Effector CD4-positive, alpha-beta T cell (primary cell): ENCODE results near the gene MYO10.
"Not testable (repeated sequence)": the region's sequence is repeated elsewhere in the genome, so short reads cannot be mapped to it uniquely, and the experiment has no call there.

ENCODE experiments used
- DNase-seq: peaks from one replicate; pipeline ENCODE4 v3.0.0-alpha.2; 2020

The MYO10 gene

DNA sequence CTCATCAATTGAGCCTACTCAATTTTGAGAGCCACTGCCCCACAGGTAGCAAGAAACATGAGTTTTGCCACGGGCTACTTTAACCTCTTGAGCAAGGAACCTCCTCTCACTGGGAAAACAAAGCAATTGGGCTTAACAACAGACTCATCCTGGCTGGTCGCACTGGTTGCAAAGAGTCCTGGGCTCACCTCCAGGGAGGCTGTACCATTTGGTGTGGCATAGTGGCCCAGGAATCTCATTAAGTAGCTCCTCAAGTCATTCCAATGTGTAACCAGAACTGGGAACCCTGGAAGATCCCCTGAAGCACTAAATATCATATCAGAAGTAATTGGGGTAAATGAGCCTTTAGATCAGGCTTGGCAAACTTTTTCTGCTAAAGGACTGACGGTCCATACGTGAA, 78.5 kb downstream of the MYO10 start:
- DNase-seq = no peak

DNA sequence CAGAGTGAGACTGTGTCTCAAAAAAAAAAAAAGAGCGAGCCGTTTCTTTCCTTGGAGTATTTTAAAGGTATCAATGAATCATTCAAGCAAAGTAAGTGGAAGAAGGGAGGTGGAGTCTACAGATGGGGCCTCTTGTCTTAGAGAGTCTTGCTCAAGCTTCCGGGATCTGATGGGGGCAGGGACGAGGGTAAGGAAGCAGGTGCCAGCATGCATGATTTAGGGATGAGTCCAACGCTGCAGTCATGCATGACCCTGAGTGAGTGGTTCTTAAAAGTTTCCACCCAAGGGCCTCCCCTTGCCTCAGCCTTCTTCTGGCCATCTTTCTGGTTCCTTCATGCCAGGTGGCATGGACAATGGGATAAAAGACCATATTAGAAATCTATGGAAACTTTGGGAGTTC, 79.6 kb downstream of the MYO10 start:
- no peak for DNase-seq

GRCh38 chr5:16855898-16856297, 80.2 kb downstream of the MYO10 start:
- no peak for DNase-seq

DNA sequence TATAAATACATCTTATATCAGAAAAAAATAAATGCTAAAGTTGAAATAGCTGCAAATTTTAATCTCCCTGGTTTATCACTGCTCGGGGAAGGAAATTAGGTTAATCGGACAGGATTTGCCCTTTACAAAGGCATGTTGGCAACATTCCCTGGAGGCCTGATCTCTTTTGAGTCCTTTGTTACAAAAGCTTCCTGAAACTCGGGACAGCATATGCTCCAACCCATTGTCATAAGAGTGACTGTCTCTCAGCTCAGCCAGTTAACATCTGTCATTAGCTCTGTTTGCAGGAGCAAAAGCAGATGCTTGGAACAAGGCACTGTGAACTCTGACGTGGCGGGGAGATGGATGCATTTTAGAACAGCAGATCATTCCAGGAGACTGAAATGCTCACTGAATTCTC, 80.6 kb downstream of the MYO10 start:
- DNase-seq = no peak

- DNase-seq = no peak
Measured at GRCh38 chr5:16854351-16854750, 81.7 kb downstream of the MYO10 start.

- no peak for DNase-seq
Measured at GRCh38 chr5:16853518-16853917, 82.6 kb downstream of the MYO10 start.

DNA sequence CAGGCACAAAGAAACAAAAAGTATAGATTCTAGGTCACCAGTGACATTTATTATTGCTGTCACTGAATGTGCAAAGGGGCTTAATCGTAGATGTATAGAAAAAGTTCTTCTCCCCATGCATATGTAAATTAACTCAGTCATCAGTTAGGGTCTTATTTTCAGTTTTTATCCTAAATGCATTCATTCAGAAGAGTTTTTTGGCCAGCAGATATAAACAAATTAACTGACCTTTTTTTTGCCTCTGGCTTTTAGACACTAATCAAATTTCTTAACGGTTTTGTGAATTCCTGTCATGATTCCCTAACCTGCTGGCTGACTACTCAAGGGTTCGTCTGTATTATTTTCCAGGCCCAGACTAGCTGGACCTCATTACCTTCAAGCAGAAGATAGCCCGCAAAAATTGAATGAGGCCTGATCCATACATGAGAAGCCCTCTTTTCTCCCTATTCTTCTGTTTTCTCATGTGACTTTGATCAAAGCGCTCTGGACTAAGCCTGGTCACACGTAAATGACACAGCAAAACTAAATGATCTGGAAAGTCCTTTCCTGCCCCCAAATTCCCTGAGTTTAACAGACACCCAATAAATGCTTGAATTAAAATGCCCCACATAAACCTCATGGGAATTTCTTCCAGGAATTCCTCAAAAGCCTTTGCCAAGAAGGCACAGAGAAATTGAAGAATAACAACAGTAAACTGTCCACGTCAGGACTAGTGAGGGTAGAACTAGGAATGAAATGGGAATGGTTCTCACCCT, 83.7 kb downstream of the MYO10 start:
- no peak for DNase-seq

- no peak for DNase-seq
Measured at GRCh38 chr5:16849775-16850174, 86.3 kb downstream of the MYO10 start.

DNA sequence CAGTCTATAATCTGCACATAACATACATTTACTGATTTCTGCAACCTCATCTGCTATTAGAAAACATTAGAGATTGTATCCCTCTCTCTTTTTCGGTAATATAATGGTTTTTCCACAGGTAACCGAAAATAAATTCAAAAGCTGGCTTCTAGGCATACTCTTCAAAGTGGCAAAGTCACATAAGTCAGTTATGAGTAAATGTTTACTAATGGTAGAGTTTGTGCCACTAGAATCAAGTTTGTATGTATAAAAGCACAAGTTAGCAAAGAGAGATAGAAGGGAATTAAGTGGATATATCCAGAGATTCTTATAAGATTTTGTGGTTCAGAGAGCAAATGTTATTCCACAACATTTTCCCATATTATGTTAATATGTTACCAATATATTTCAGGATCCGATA, 86.9 kb downstream of the MYO10 start:
- no peak for DNase-seq

DNA sequence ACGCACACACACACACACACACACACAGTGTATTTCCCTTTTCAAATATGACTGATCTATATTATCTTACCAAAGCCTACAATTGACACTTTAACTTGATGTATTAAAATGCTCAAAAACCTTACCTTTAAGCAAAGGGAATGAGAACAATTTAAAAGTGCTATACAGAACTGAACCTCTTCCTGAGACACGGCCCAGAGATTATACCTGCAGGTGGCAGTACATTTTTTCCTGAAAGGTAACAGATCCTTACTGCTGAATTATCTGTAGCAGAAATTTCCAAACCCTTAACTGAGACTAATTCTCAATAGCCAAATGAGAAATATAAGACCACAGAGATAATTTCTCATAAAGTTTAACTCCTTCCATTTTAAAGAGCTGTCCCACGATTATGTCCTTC, 91.1 kb downstream of the MYO10 start:
- DNase-seq = no peak

DNA sequence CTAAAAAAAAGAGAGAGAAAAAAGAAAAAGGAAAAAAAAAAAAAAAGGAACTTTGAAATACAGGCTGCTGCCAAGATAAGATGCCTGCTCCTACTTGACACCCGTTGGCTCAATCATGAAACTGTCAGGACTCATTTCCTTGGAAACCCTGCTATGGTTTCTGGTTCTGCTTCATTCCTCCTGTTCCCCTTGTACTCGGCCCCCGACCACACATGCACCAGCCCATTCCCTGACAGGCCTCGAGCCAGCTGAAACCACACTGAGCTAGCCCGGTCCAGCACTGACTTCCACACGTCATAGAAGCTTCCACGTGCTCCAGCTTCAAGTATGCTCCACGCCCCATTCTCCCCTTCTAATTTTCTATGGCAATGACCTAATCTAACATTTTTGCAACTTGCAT, 93.2 kb downstream of the MYO10 start:
- DNase-seq = no peak

DNA sequence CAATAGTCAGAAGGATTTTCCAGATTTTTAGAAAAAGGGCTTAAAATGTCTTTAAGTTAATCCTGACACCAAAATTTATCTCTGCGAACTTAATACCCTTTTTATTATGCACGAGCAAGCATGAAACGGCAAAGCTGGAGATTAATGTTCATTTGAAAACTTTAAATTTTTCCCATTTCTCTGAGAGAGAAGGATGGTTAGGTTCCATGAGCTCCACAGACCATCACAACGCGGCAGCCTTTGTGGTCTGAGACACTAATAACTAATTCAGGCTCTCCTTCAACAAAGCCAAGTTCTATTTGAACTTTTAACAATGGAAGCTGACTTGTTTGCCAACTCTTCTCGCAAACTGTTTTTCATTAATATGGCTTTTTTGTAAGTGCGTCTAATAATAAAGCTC, 94.7 kb downstream of the MYO10 start:
- DNase-seq = no peak

- DNase-seq = no peak
Measured at GRCh38 chr5:16837305-16837704, 98.8 kb downstream of the MYO10 start.

DNA sequence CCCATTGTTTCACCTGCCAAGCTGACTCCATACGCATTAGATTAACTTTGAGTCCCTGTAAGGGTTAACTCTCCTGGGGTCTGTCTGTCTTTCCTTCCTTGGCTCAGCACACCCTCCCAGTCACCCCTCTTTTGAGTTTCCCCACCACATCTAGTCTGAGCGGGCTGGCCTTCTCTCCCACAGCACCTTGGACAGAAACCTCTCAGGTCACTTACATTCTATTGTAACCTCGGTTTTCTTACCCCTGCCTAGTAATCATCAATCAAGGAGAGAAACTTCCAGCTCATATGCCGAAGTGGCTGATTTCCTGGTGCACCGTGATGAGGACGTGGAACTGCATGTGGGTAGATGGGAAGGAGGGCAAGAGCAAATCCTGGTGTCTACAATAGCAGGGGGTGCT, 102.1 kb downstream of the MYO10 start:
- DNase-seq = no peak

DNA sequence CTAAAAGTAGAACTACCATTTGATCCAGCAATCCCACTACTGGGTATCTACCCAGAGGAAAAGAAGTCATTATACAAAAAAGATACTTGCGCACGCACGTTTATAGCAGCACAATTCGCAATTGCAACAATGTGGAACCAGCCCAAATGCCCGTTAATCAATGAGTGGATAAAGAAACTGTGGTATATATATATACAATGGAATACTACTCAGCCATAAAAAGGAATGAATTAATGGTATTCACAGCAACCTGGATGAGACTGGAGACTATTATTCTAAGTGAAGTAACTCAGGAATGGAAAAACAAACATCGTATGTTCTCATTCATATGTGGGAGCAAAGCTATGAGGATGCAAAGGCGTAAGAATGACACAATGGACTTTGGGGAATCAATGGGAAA, 104.8 kb downstream of the MYO10 start:
- DNase-seq = not testable (repeated sequence)

DNA sequence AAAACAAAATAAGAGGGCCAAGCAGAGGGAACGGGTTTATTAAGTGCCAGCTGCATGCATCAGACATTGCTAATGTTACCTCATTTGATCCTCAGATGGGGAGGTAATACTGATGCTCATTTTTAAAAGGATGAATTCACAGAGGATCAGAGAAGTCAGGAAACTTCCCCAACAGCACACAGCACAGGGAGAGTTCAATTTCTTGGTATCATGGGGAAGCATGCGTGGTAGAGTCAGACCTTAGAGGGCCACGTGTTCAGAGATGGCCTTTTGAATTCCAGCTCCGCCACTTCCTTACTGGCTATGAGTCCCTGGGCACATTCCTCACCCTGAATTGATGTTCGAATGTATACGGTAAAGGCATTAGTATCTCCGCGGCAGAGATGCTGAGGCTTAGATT, 108.3 kb downstream of the MYO10 start:
- no peak for DNase-seq

- no peak for DNase-seq
Measured at GRCh38 chr5:16826379-16827125, 109.5 kb downstream of the MYO10 start.

DNA sequence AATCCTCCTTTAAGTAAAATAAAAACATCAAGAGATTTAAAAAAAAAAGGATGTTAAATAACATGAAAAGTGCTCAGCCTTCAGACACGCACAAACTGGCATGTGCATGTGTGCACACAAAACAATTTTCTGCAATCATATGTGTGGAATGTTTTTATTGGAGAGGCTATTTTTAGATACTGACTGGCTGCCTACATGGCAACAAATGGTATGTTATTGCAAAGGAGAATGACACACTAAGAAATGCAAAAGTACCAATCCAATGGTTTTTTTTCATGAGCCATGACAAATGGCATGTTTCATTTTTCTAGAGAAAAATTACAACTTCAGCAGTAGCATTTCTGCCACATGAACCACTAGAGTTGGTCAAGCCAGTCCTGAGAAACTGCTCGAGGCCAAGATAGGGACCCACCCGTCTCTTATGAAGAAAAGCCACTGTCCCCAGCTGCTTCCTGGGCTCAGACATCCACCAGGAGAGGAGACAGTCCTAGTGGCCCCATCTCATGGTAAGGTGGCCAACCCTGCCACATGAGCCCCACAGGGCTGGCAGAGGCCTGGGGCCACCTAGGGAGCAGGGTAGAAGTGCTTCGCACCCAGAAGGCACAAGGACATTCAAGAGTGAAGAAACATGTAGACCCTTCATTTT, 116.4 kb downstream of the MYO10 start:
- DNase-seq = no peak

DNA sequence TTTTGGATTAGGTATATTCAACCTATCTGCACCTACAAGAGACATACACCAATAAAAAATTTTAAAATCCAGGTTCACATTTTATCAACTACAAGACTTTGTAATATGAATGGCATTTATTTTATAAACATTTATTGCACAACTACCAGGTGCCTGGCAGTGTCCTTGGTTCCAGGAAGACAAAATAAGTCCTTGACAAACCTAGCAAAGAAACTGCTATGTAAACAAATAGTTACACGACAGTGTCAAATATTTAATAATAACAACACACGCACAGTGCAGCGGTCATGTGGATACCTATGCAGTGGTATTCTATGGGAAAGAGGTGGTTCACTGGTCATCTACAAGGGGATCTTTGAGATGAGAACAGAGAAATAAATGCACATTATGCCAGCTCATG, 120.7 kb downstream of the MYO10 start:
- no peak for DNase-seq

GRCh38 chr5:16812911-16813310, 123.2 kb downstream of the MYO10 start:
- DNase-seq = no peak

DNA sequence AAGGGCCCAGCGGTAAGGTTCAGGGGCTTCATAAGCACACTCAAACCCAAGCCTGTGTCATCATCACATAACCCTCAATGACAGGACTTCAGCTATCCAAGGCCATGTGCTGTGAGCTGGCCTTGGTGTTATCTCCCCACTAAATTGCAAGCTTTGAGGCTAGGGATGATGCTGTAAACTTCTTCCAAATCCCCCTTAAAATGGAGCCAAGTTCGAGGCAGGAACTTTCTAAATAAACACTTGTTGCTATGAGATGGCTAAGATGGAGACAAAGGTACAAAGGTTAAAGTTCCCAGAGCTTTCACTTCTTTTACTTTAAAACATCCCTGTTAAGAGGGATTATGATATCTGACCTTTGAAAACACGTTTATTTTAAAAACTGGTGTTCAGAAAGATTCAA, 123.6 kb downstream of the MYO10 start:
- no peak for DNase-seq

DNA sequence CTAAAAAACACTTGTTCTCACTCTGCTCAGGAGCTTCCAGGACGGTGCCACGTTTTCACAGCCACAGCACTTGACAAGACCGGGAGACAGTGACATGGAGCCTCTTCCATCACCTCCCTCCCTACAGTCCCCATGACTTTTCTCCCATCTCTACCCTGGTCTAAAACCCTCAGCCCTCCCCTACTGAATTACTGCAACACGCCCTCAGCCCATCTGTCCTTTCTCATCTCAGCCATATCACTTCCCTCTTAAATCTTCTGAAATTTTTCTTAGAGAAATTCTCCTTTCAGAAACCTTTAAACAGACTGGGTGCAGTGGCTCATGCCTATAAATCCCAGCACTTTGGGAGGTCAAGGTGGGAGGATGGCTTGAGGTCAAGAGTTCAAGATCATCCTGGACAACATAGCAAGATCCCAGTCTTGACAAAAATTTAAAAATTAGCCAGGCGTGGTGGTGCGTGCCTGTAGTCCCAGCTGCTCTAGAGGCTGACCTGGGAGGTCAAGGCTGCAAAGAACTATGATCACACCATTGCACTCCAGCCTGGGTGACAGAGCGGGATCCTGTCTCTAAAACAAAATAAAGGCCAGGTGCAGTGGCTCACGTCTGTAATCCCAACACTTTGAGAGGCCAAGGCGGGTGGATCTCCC, 125.8 kb downstream of the MYO10 start:
- no peak for DNase-seq

GRCh38 chr5:16809395-16810207, 126.5 kb downstream of the MYO10 start:
- no peak for DNase-seq
